Measurements from ENCODE around the gene MLF2. TPM values are rescaled to one million over a fixed set of nuclear protein-coding genes. Genes with fewer than 3 reads are reported as not detected.

The MLF2 gene
- total and polyA plus RNA-seq, 2 of the 13 experiments (the other 11 are each of a cell fraction or from before 2014, with no cell fraction given) = 88.1 to 167 TPM

GRCh38 chr12:6767353-6768319, 14.7 kb upstream of the MLF2 start (continued):
- TF ChIP-seq CREM (IDR thresholded peaks at IDR 0.05) (peak; percentile 34; the same call in 1 of the 2 replicates), CREM (CRISPR knock-in tag; IDR thresholded peaks at IDR 0.05) (no peak), TFDP1 (CRISPR knock-in tag; IDR thresholded peaks at IDR 0.05; ENCODE audit: borderline replicate concordance) (no peak), IKZF4 (CRISPR knock-in tag; IDR thresholded peaks at IDR 0.05; ENCODE audit: borderline replicate concordance, low read depth, not compliant biosample characterization) (no peak), ZFP82 (CRISPR knock-in tag; IDR thresholded peaks at IDR 0.05; ENCODE audit: borderline replicate concordance) (no peak), ZNF703 (CRISPR knock-in tag; IDR thresholded peaks at IDR 0.05; ENCODE audit: borderline replicate concordance) (no peak), ZFP41 (CRISPR knock-in tag; IDR thresholded peaks at IDR 0.05; ENCODE audit: borderline replicate concordance) (no peak), GABPA (IDR thresholded peaks at IDR 0.05; ENCODE audit: low read depth, low read length) (no peak), GABPA (CRISPR knock-in tag; IDR thresholded peaks at IDR 0.05; ENCODE audit: low read depth) (no peak), ZBTB7B (CRISPR knock-in tag; IDR thresholded peaks at IDR 0.05) (no peak), DMAP1 (CRISPR knock-in tag; IDR thresholded peaks at IDR 0.05) (no peak), ZNF737 (CRISPR knock-in tag; IDR thresholded peaks at IDR 0.05; ENCODE audit: borderline replicate concordance) (no peak), ZSCAN30 (CRISPR knock-in tag; IDR thresholded peaks at IDR 0.05) (no peak), ZNF382 (CRISPR knock-in tag; IDR thresholded peaks at IDR 0.05; ENCODE audit: borderline replicate concordance) (no peak)
- TF ChIP-seq, protein P1, sequence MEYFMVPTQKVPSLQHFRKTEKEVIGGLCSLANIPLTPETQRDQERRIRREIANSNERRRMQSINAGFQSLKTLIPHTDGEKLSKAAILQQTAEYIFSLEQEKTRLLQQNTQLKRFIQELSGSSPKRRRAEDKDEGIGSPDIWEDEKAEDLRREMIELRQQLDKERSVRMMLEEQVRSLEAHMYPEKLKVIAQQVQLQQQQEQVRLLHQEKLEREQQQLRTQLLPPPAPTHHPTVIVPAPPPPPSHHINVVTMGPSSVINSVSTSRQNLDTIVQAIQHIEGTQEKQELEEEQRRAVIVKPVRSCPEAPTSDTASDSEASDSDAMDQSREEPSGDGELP (IDR thresholded peaks at IDR 0.05; ENCODE audit: borderline replicate concordance, low read depth) = peak; percentile 56; the same call in 1 of the 2 replicates
- TF ChIP-seq, protein P2, sequence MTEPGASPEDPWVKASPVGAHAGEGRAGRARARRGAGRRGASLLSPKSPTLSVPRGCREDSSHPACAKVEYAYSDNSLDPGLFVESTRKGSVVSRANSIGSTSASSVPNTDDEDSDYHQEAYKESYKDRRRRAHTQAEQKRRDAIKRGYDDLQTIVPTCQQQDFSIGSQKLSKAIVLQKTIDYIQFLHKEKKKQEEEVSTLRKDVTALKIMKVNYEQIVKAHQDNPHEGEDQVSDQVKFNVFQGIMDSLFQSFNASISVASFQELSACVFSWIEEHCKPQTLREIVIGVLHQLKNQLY (CRISPR knock-in tag; IDR thresholded peaks at IDR 0.05) = no peak
- TF ChIP-seq, protein P3, sequence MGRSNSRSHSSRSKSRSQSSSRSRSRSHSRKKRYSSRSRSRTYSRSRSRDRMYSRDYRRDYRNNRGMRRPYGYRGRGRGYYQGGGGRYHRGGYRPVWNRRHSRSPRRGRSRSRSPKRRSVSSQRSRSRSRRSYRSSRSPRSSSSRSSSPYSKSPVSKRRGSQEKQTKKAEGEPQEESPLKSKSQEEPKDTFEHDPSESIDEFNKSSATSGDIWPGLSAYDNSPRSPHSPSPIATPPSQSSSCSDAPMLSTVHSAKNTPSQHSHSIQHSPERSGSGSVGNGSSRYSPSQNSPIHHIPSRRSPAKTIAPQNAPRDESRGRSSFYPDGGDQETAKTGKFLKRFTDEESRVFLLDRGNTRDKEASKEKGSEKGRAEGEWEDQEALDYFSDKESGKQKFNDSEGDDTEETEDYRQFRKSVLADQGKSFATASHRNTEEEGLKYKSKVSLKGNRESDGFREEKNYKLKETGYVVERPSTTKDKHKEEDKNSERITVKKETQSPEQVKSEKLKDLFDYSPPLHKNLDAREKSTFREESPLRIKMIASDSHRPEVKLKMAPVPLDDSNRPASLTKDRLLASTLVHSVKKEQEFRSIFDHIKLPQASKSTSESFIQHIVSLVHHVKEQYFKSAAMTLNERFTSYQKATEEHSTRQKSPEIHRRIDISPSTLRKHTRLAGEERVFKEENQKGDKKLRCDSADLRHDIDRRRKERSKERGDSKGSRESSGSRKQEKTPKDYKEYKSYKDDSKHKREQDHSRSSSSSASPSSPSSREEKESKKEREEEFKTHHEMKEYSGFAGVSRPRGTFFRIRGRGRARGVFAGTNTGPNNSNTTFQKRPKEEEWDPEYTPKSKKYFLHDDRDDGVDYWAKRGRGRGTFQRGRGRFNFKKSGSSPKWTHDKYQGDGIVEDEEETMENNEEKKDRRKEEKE (IDR thresholded peaks at IDR 0.05) = no peak
- TF ChIP-seq, protein P4, sequence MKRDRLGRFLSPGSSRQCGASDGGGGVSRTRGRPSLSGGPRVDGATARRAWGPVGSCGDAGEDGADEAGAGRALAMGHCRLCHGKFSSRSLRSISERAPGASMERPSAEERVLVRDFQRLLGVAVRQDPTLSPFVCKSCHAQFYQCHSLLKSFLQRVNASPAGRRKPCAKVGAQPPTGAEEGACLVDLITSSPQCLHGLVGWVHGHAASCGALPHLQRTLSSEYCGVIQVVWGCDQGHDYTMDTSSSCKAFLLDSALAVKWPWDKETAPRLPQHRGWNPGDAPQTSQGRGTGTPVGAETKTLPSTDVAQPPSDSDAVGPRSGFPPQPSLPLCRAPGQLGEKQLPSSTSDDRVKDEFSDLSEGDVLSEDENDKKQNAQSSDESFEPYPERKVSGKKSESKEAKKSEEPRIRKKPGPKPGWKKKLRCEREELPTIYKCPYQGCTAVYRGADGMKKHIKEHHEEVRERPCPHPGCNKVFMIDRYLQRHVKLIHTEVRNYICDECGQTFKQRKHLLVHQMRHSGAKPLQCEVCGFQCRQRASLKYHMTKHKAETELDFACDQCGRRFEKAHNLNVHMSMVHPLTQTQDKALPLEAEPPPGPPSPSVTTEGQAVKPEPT (CRISPR knock-in tag; IDR thresholded peaks at IDR 0.05; ENCODE audit: low read depth) = no peak
- TF ChIP-seq, protein P5, sequence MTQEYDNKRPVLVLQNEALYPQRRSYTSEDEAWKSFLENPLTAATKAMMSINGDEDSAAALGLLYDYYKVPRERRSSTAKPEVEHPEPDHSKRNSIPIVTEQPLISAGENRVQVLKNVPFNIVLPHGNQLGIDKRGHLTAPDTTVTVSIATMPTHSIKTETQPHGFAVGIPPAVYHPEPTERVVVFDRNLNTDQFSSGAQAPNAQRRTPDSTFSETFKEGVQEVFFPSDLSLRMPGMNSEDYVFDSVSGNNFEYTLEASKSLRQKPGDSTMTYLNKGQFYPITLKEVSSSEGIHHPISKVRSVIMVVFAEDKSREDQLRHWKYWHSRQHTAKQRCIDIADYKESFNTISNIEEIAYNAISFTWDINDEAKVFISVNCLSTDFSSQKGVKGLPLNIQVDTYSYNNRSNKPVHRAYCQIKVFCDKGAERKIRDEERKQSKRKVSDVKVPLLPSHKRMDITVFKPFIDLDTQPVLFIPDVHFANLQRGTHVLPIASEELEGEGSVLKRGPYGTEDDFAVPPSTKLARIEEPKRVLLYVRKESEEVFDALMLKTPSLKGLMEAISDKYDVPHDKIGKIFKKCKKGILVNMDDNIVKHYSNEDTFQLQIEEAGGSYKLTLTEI (CRISPR knock-in tag; conservative IDR thresholded peaks at IDR 0.05) = no peak
